Endothelial cell of umbilical vein (primary cell): ENCODE results near the gene TRIM52. TPM values are rescaled to one million over a fixed set of nuclear protein-coding genes. Genes with fewer than 3 reads are reported as not detected.

Experiments
- BruUV-seq: library from RNA; stranded (reverse); fragments of 400-500 nt; replicated peaks from 2 replicates; lab custom pipeline; 2021; lab: Mats Ljungman, UMichigan
- CTCF ChIA-PET: fragments of 300-600, 350-600 bp; sonication (Branson Sonifier 250); formaldehyde crosslinking; loops from one replicate; lab custom pipeline; 2021; ENCODE audit warnings: antibody characterized with exemption, inconsistent platforms; lab: Charles Lee
- POLR2A ChIA-PET: fragments of 300-600, 350-600 bp; sonication (Branson Sonifier 250); formaldehyde crosslinking; loops from one replicate; lab custom pipeline; 2021; ENCODE audit warnings: antibody characterized with exemption, inconsistent platforms; lab: Charles Lee
- DNase-seq: peaks from one replicate; pipeline ENCODE4 v3.0.0-alpha.2; 2011; ENCODE audit warnings: low read depth, low spot score
- FAIRE-seq: peaks from 2 replicates; lab custom pipeline; 2011; peaks lifted over from hg19 to GRCh38; lab: Jason Lieb, UNC
- H2AFZ ChIP-seq: 2 replicates; pipeline ENCODE4 v1.6.0; 2012; ENCODE audit warnings: low read depth, low read length, control low read depth, inconsistent platforms
- H3K27ac ChIP-seq: 2 replicates; pipeline ENCODE4 v1.5.1; 2011; ENCODE audit warnings: low read depth, mild to moderate bottlenecking, control low read depth, low read length, moderate library complexity; ENCODE audit not compliant: insufficient read depth
- H3K27me3 ChIP-seq, 2 experiments: 2 replicates each; pipeline versions ENCODE4 v1.6.0 to v1.6.1; 2011; ENCODE audit warnings: low read length in 2 of 2, mixed read lengths in 1 of 2; ENCODE audit not compliant: control insufficient read depth in 2 of 2, insufficient read depth in 2 of 2
- H3K36me3 ChIP-seq, 2 experiments: 2 replicates in 1 of 2; 3 replicates in 1 of 2; pipeline ENCODE4 v1.5.1; 2011; ENCODE audit warnings: low read length in 2 of 2, mild to moderate bottlenecking in 1 of 2, moderate library complexity in 1 of 2; ENCODE audit not compliant: control insufficient read depth in 2 of 2, insufficient read depth in 2 of 2; ENCODE audit errors: extremely low read depth in 1 of 2
- H3K4me1 ChIP-seq: 3 replicates; pipeline ENCODE4 v1.5.1; 2011; ENCODE audit warnings: mild to moderate bottlenecking, low read length; ENCODE audit not compliant: control insufficient read depth, insufficient read depth; ENCODE audit errors: extremely low read depth
- H3K4me2 ChIP-seq: 2 replicates; pipeline ENCODE4 v1.6.1; 2011; ENCODE audit warnings: low read length, control low read depth, mixed read lengths; ENCODE audit not compliant: insufficient read depth
- H3K4me3 ChIP-seq, 3 experiments: fragments of 200-600 bp in 1 of 3; sonication (generic), shearing (Covaris generic) in 1 of 3; replicated peaks in 1 of 3; 2 replicates each; pipeline ENCODE4 v1.5.1; 2011 to 2016; ENCODE audit warnings: control low read depth in 3 of 3, low read length in 3 of 3, mild to moderate bottlenecking in 2 of 3, inconsistent platforms in 1 of 3, low read depth in 1 of 3, moderate library complexity in 1 of 3; ENCODE audit not compliant: insufficient read depth in 1 of 3
- H3K79me2 ChIP-seq: 2 replicates; pipeline ENCODE4 v1.6.0; 2012; ENCODE audit warnings: low read length, inconsistent platforms; ENCODE audit not compliant: control insufficient read depth, insufficient read depth
- H3K9ac ChIP-seq: replicated peaks from 2 replicates; pipeline ENCODE3; 2011; ENCODE audit warnings: low read length, control low read depth; ENCODE audit not compliant: insufficient read depth; ENCODE audit errors: extremely low read depth
- H3K9me1 ChIP-seq: replicated peaks from 3 replicates; pipeline ENCODE4 v1.6.0; 2011; ENCODE audit warnings: mild to moderate bottlenecking, low read length; ENCODE audit not compliant: control insufficient read depth, insufficient read depth; ENCODE audit errors: extremely low read depth
- H3K9me3 ChIP-seq: replicated peaks from 2 replicates; pipeline ENCODE4 v1.5.1; 2012; ENCODE audit warnings: low read length, inconsistent platforms; ENCODE audit not compliant: control insufficient read depth, insufficient read depth
- H4K20me1 ChIP-seq: replicated peaks from 2 replicates; pipeline ENCODE3; 2011; ENCODE audit warnings: mild to moderate bottlenecking, low read length; ENCODE audit not compliant: control insufficient read depth, insufficient read depth; ENCODE audit errors: extremely low read depth
- CTCF ChIP-seq, 2 donors: IDR thresholded peaks; 1 replicate in 1 of 2; 2 replicates in 1 of 2; pipeline ENCODE4 v1.5.1; 2011; ENCODE audit warnings: low read length in 2 of 2, mild to moderate bottlenecking in 2 of 2, moderate library complexity in 2 of 2, control low read depth in 1 of 2, inconsistent platforms in 1 of 2, low read depth in 1 of 2; ENCODE audit not compliant: insufficient read depth in 1 of 2; ENCODE audit errors: extremely low read depth in 1 of 2
- EZH2 ChIP-seq: IDR thresholded peaks from 2 replicates; pipeline ENCODE4 v1.6.1; 2012; ENCODE audit warnings: borderline replicate concordance, low read depth, mild to moderate bottlenecking, moderate library complexity, low read length, inconsistent platforms; ENCODE audit not compliant: severe bottlenecking
- FOS ChIP-seq: IDR thresholded peaks from 2 replicates; pipeline ENCODE4 v1.6.1; 2011; ENCODE audit warnings: mild to moderate bottlenecking, low read length, moderate library complexity, borderline replicate concordance; ENCODE audit not compliant: insufficient read depth
- GATA2 ChIP-seq: IDR thresholded peaks from 2 replicates; pipeline ENCODE4 v1.7.0; 2011; ENCODE audit warnings: low read depth, mild to moderate bottlenecking, moderate library complexity, mixed read lengths, low read length; ENCODE audit not compliant: insufficient read length, insufficient read depth
- JUN ChIP-seq: IDR thresholded peaks from 2 replicates; pipeline ENCODE4 v1.6.1; 2011; ENCODE audit warnings: borderline replicate concordance, low read depth; ENCODE audit not compliant: insufficient read length, insufficient read depth
- MAX ChIP-seq: IDR thresholded peaks from 2 replicates; pipeline ENCODE4 v1.6.1; 2011; ENCODE audit not compliant: insufficient read depth, insufficient read length
- MYC ChIP-seq: IDR thresholded peaks from one replicate; pipeline ENCODE4 v1.6.1; 2011; ENCODE audit warnings: mild to moderate bottlenecking, low read depth, low read length
- POLR2A ChIP-seq: IDR thresholded peaks from 2 replicates; pipeline ENCODE4 v1.6.1; 2012; ENCODE audit warnings: low read depth, mild to moderate bottlenecking, control low read depth, low read length
- POLR2AphosphoS5 ChIP-seq: IDR thresholded peaks from 2 replicates; pipeline ENCODE4 v1.6.1; 2012; ENCODE audit warnings: low read depth, mild to moderate bottlenecking, control low read depth, low read length, moderate library complexity; ENCODE audit not compliant: insufficient read depth
- dilution Hi-C: fragments of 300-500 bp; cut with MboI; formaldehyde crosslinking; loops from one replicate; pipeline ENCODE4 v1.15.0; 2019; ENCODE audit warnings: low sequenced_read_pairs; ENCODE audit not compliant: extremely low pct_ligation_motif_present
- intact Hi-C: fragments of 100-400 bp; cut with micrococcal nuclease; formaldehyde crosslinking; loops from one replicate; pipeline ENCODE4 v1.10.0; 2022
- polyA plus RNA-seq, 4 experiments: library from polyadenylated mRNA; depleted of rRNA in 3 of 4; stranded (reverse) in 3 of 4; unstranded in 1 of 4; fragments of >200 nt; gene quantifications; 2 replicates each; pipeline versions ENCODE4 v1.2.1 to v1.2.3, GENCODE V29; 2011 to 2012; ENCODE audit warnings: missing spikeins in 1 of 4
- total RNA-seq: library from RNA; stranded (reverse); gene quantifications from 2 replicates; pipeline ENCODE4 v1.2.3, GENCODE V29; 2021

TRIM52 gene
- total and polyA plus RNA-seq, 2 donors (not counting 3 experiments of a cell fraction or from before 2014, with no cell fraction given): 5.6 to 10.1 TPM

DNA sequence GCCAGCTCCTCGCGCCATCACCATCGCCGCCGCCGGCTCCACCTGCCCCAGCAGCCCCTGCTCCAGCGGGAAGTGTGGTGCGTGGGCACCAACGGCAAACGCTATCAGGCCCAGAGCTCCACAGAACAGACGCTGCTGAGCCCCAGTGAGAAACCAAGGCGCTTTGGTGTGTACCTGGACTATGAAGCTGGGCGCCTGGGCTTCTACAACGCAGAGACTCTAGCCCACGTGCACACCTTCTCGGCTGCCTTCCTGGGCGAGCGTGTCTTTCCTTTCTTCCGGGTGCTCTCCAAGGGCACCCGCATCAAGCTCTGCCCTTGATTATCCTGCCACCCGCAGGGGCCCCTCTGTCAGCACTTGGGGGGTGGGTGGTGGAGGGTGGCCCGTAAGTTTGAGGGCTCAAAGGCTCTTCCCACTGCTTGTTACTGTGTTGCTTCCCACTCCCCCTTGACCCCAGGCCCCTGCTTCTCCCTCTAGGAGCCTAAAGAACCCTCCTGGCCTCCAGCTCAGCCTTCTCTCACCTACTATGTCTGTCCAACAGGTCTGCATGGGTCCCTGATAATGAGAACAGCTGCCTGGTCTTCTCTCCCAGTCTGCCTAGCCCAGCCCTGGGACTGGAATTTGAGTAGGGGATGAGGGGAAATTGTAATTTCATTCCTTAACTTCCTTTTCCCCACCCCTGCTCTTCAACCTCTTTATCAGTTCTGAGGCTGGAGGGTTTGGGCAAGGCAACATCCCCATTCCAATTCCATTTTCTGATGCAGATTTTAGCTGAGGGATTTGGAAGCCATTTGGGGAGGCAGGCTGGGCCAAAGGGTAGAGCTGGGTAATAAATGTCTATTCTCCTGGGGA, 26.3 kb downstream of the TRIM52 start:
- no peak for DNase-seq
- dilution Hi-C loops: no loop called here

DNA sequence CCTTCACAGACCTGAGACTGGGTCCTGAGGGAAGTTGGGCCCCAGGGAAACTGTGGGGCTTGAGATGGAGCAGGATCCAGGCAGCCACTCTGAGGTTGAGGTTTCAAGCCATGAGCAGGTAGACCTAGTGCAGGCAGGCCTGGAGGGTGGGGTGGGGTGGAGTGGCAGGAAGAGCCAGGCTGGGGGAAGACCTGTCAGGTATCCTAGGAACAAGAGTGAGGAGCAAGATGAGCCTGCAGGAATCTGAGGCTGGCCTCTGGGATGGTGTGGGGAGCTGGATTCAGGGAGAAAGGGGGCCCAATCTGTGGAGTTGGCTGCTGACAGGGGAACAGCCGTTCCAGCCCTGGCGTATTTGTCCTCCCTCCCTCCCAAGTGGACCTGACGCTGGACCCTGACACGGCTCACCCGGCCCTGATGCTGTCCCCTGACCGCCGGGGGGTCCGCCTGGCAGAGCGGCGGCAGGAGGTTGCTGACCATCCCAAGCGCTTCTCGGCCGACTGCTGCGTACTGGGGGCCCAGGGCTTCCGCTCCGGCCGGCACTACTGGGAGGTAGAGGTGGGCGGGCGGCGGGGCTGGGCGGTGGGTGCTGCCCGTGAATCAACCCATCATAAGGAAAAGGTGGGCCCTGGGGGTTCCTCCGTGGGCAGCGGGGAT, 27.0 kb downstream of the TRIM52 start:
- ChIA-PET POLR2A (interaction anchor here (0.6 kb wide), 1 partner anchor 42 kb away, joined by 4 read pairs; no protein-coding TSS in a partner anchor), CTCF (no interaction called here)
- dilution Hi-C loops: no loop called here
- intact Hi-C loops: no loop called here
- Histone ChIP-seq H3K9me1 (no peaks in the 10 kb centered on the region), H3K79me2 (peaks cover 13% of the 10 kb centered on the region), H3K9me3 (no peaks in the 10 kb centered on the region), H3K4me2 (no peak overlapping the region), H3K27me3 (no peaks in the 10 kb centered on the region), H3K27ac (no peak overlapping the region), H3K4me3 (no peak overlapping the region), H3K9ac (no peak overlapping the region), H2AFZ (no peak overlapping the region), H3K4me1 (peaks cover 2% of the 10 kb centered on the region), H4K20me1 (peaks cover 2% of the 10 kb centered on the region), H3K36me3 (peaks cover 33 to 46% of the 10 kb centered on the region in 2 experiments)
- DNase-seq (no peak), FAIRE-seq (no peak)
- BruUV-seq: no TSS peak
- no peak for TF ChIP-seq EZH2
- no peak for TF ChIP-seq JUN
- no peak for TF ChIP-seq POLR2AphosphoS5
- no peak for TF ChIP-seq GATA2
- TF ChIP-seq FOS: no peak
- no peak for TF ChIP-seq MAX
- no peak for TF ChIP-seq POLR2A
- no peak for TF ChIP-seq CTCF (IDR thresholded peaks at IDR 0.05; ENCODE audit: extremely low read depth in 1 of 2, insufficient read depth in 1 of 2, low read depth in 1 of 2, low read length in 2 of 2)
- no peak for TF ChIP-seq MYC

More for the DNA sequence above, 26.3 kb downstream of the TRIM52 start:
- no peak overlapping the region for H3K27ac ChIP-seq
- FAIRE-seq: no peak
- peak; percentile 74 for TF ChIP-seq POLR2A
- peak; percentile 46 for TF ChIP-seq POLR2AphosphoS5
- no peak for TF ChIP-seq MYC
- H3K9me3 ChIP-seq: no peaks in the 10 kb centered on the region
- intact Hi-C loops: no loop called here
- H3K9ac ChIP-seq: no peak overlapping the region
- ChIA-PET POLR2A (interaction anchor here (0.6 to 1.4 kb wide), 2 partner anchors 8 to 43 kb away, joined by 4 read pairs; no protein-coding TSS in a partner anchor), CTCF (no interaction called here)
- H2AFZ ChIP-seq: no peak overlapping the region
- peaks cover 39 to 53% of the 10 kb centered on the region in 2 experiments for H3K36me3 ChIP-seq
- H3K4me3 ChIP-seq: no peak overlapping the region
- no TSS peak for BruUV-seq
- peaks cover 2% of the 10 kb centered on the region for H4K20me1 ChIP-seq
- H3K79me2 ChIP-seq: peaks cover 21% of the 10 kb centered on the region
- no peaks in the 10 kb centered on the region for H3K9me1 ChIP-seq
- peaks cover 2% of the 10 kb centered on the region for H3K4me1 ChIP-seq
- H3K4me2 ChIP-seq: no peak overlapping the region
- H3K27me3 ChIP-seq: no peaks in the 10 kb centered on the region
